Mesangial cell (primary cell): Measurements from ENCODE around the gene WDR64. TPM values are rescaled to one million over a fixed set of nuclear protein-coding genes. Genes with fewer than 3 reads are reported as not detected.

Experiments used
- total RNA-seq: library from RNA; depleted of rRNA; stranded (reverse); fragments of >200 nt; gene quantifications from 2 replicates; pipeline ENCODE4 v1.2.3, GENCODE V29; 2015

The WDR64 gene
- total RNA-seq: not detected in 2 replicates

DNA sequence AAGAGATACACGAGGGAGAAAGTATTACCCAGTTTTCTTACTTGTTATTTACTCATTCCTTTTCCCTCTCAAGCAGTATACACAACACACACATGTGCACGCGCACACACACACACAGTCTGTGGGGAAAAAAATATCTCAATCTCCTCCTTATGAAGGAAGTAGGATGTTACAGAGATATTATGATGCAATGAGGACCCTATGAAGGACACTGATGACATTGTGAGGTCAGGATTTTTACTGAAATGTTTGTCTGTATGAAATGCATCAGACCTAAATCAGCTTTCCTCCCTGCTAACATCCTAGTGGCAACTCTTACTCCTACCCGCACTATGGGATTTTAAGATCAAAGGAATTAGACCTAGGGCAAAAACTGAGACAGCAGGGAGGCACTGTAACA lies at the start of gene WDR64:
Gene WDR64, plus strand, starts transcription at position 270 of the 400 bp plus-strand sequence. CDS start 204 bp downstream, outside the sequence.

DNA sequence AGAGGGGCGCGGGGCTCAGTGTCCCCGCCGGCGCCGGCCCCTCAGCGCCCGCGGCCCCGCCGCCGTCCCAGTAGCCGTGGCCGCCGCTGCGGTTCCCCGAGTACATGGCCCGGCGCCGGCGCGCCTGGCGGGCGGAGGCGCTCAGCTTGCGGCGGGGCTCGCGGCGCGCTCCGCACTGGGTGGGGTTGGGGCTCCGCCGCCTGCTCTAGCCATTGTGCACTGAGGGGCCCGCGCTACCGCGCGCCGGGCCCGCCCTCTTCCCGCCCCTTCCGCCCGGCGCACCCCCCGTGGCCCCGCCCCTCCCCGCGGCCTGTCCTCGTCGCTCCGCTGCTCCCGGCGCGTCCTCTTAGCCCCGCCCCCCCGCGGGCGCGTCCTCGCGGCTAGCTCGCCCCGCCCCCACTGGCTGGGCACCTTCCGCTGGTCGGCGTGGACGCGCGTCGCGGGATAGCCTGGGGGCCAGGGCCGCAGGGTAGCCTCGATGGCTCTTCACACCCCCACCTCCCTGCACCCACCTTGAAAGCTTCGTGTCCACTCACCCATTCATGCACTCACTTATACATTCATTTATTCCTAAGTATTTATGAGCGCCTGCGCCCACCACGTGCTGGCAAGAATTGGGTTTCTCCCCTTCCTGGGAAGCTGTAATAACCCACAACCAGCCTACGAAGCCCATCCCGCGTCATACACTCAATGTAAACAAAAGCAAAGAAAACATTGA lies 11.8 kb upstream of the WDR64 start, which contains the start of the genes CHML and OPN3:
Gene CHML, minus strand, starts transcription at position 221 of the 718 bp plus-strand sequence. CDS start 4,603 bp downstream, outside the sequence.
Gene OPN3, minus strand, starts transcription at position 221 of the 718 bp plus-strand sequence. Its CDS starts 115 bp downstream, at position 106.

DNA sequence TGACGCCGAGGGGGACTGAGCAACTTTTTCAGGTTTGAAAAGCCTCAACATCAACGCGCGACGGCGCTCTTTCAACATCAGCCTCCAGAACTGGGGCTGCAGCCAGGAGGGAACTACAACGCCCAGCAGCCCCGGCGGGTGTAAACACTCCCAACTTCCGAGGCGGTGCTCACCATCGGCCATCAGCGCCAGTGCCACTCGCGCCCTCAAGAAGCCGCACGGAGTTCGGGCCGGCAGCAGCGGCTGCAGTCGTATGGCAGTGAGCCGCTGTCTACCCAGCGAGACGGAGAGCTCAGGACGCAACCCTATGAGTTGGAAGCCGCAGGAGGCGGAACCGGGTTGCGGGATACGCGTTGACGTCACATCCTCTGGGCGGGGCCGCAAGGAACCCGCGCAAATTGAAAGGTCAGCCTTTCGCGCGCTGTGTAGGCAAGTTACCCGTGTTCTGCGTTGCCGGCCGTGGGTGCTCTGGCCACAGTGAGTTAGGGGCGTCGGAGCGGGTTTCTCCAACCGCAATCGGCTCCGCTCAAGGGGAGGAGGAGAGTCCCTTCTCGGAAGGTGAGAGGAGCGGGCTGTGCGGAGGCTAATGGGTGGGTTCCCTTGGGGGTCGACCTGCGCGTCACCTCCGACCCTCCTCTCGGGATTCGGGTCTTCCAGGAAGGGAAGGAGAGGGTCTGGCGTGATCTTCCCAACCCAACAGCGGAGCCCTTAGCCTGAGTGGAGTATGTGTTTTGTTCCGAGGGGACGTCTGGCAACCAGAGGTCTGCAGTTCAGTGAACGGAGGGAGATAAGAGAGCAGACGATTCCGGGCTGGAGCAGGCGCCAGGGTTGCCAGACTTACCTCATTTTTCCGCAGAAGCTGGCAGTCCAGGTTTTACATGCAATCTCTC lies 196.0 kb downstream of the WDR64 start, which contains the start of gene EXO1:
Gene EXO1, plus strand, starts transcription at position 409 of the 890 bp plus-strand sequence. CDS start 2,222 bp downstream, outside the sequence.

Other genes with a start within 250 kb of the WDR64 start
- 54.0 and 110 TPM in 2 replicates for gene FH, start 132.5 kb upstream of the WDR64 start, total RNA-seq
- gene KMO, start 119.9 kb upstream of the WDR64 start, total RNA-seq: 0.33 and 2.4 TPM in 2 replicates
- 9.9 and 11.9 TPM in 2 replicates for gene CHML, start 11.9 kb upstream of the WDR64 start, total RNA-seq
- gene OPN3, start 11.9 kb upstream of the WDR64 start, total RNA-seq: 51.7 and 89.8 TPM in 2 replicates
- gene EXO1, start 195.9 kb downstream of the WDR64 start, total RNA-seq: 1.0 and 13.2 TPM in 2 replicates